ENCODE measurements around the gene FOXS1. TPM values are rescaled to one million over a fixed set of nuclear protein-coding genes. Genes with fewer than 3 reads are reported as not detected.

Gene FOXS1
- polyA plus RNA-seq, 1 of the 3 experiments (the other 2 are of a cell fraction), result 0.99 TPM

DNA sequence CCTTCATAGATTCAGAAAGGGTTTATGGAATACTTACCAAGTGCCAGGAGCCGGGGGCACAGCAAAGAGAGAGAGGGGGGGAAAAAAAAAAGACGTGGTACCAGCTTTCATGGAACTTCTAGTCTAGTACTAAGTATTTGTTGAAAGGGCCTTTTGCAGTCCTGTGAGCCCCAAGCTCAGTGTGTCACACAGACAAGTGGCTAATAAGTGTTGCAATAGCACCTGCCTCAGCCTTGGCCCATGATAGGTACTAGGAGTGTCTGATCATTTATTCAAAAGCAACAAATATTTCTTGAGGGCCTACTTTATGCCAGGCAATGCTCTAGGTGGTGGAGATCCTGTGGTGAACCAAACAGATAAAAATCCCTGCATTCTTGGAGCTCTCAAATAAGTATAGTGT lies 18.3 kb downstream of the FOXS1 start:
- Histone ChIP-seq H3K9ac (no peak overlapping the region), H2AFZ (ENCODE audit: low read depth) (no peak overlapping the region), H3K4me1 (ENCODE audit: control insufficient read depth in 1 of 2, insufficient read depth in 2 of 2, low read depth in 1 of 2, low read length in 1 of 2) (peaks cover 0 to 8% of the 10 kb centered on the region in 2 experiments; a peak in 1 of 4 replicates), H3K4me2 (no peak overlapping the region), H3F3A (replicated peaks; ENCODE audit: insufficient read depth) (peaks cover 4% of the 10 kb centered on the region), H3K27ac (ENCODE audit: low read depth in 2 of 2, low read length in 1 of 2) (no peak overlapping the region), H3K79me2 (ENCODE audit: insufficient read depth) (no peaks in the 10 kb centered on the region), H3K36me3 (replicated peaks in 1 of 2; ENCODE audit: control insufficient read depth in 1 of 2, insufficient read depth in 2 of 2, low read length in 1 of 2) (no peaks in the 10 kb centered on the region), H3K9me2 (no peaks in the 10 kb centered on the region), H3K4me3 (ENCODE audit: low read depth in 2 of 2, low read length in 1 of 2) (no peak overlapping the region), H4K20me1 (ENCODE audit: insufficient read depth) (no peaks in the 10 kb centered on the region), H3K27me3 (ENCODE audit: insufficient read depth) (no peaks in the 10 kb centered on the region), H3K9me3 (no peaks in the 10 kb centered on the region)
- CTCF ChIA-PET, result interaction anchor here (2.4 to 7.6 kb wide), 4 partner anchors 11 to 204 kb away, joined by 8 to 174 read pairs (median 39); partner anchors contain the start of gene FOXS1
- no peak for DNase-seq
- TF ChIP-seq NRF1 (IDR thresholded peaks at IDR 0.05; ENCODE audit: low read depth, low read length) (no peak), FOSL2 (IDR thresholded peaks at IDR 0.05; ENCODE audit: borderline replicate concordance, low read depth) (no peak), TAF1 (IDR thresholded peaks at IDR 0.05; ENCODE audit: borderline replicate concordance, low read depth, low read length) (no peak), SMC3 (IDR thresholded peaks at IDR 0.05; ENCODE audit: low read depth, low read length) (no peak), MEF2A (IDR thresholded peaks at IDR 0.05; ENCODE audit: borderline replicate concordance, low read depth) (no peak), FOXM1 (IDR thresholded peaks at IDR 0.05; ENCODE audit: low read depth) (no peak), POLR2AphosphoS5 (IDR thresholded peaks at IDR 0.05; ENCODE audit: low read depth, low read length) (no peak), GATA2 (CRISPR knock-in tag; IDR thresholded peaks at IDR 0.05) (no peak), TEAD4 (IDR thresholded peaks at IDR 0.05; ENCODE audit: borderline replicate concordance, insufficient read depth) (no peak)
- TF ChIP-seq, protein P1, sequence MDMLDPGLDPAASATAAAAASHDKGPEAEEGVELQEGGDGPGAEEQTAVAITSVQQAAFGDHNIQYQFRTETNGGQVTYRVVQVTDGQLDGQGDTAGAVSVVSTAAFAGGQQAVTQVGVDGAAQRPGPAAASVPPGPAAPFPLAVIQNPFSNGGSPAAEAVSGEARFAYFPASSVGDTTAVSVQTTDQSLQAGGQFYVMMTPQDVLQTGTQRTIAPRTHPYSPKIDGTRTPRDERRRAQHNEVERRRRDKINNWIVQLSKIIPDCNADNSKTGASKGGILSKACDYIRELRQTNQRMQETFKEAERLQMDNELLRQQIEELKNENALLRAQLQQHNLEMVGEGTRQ (IDR thresholded peaks at IDR 0.05; ENCODE audit: borderline replicate concordance, low read depth, low read length), result no peak
- 66% methylated on average over 2 of the region's 2 CpGs for WGBS (ENCODE audit: low lambda C conversion rate)
- POLR2A ChIA-PET, result no interaction called here

DNA sequence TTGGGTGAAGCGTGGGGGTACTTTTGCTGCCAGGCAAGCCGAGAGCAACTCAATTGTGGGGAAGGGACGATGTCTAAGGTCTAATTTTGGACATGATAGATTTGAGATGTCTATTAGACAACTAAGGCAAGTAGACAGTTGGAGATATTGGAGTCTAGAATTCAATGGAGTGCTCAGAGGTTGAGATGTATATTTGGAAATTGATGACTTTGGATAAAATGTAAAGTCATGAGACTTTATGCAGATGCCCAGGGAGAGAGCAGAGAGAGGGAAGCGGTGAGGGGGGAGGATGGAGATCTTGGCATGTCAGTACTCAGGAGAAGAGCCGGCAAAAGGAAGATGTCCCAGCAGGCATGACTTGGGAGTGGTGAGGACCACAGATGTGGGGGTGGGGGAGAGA lies 19.3 kb downstream of the FOXS1 start:
- no peaks in the 10 kb centered on the region for H3K27me3 ChIP-seq (ENCODE audit: insufficient read depth)
- CTCF ChIA-PET, result interaction anchor here (2.4 to 7.6 kb wide), 3 partner anchors 12 to 26 kb away, joined by 8 to 174 read pairs (median 70); partner anchors contain the start of gene FOXS1
- TF ChIP-seq RCOR1 (IDR thresholded peaks at IDR 0.05; ENCODE audit: low read length) (no peak), GATA2 (CRISPR knock-in tag; IDR thresholded peaks at IDR 0.05) (no peak), ELF1 (IDR thresholded peaks at IDR 0.05) (no peak), RFX5 (IDR thresholded peaks at IDR 0.05; ENCODE audit: low read length) (no peak), SIN3A (IDR thresholded peaks at IDR 0.05; ENCODE audit: borderline replicate concordance, low read depth, low read length) (no peak), MXI1 (IDR thresholded peaks at IDR 0.05; ENCODE audit: low read depth, low read length) (no peak), FOSL2 (IDR thresholded peaks at IDR 0.05; ENCODE audit: borderline replicate concordance, low read depth) (no peak), MEF2A (IDR thresholded peaks at IDR 0.05; ENCODE audit: borderline replicate concordance, low read depth) (no peak)
- TF ChIP-seq, protein P2, sequence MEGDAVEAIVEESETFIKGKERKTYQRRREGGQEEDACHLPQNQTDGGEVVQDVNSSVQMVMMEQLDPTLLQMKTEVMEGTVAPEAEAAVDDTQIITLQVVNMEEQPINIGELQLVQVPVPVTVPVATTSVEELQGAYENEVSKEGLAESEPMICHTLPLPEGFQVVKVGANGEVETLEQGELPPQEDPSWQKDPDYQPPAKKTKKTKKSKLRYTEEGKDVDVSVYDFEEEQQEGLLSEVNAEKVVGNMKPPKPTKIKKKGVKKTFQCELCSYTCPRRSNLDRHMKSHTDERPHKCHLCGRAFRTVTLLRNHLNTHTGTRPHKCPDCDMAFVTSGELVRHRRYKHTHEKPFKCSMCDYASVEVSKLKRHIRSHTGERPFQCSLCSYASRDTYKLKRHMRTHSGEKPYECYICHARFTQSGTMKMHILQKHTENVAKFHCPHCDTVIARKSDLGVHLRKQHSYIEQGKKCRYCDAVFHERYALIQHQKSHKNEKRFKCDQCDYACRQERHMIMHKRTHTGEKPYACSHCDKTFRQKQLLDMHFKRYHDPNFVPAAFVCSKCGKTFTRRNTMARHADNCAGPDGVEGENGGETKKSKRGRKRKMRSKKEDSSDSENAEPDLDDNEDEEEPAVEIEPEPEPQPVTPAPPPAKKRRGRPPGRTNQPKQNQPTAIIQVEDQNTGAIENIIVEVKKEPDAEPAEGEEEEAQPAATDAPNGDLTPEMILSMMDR (IDR thresholded peaks at IDR 0.05), result no peak
- TF ChIP-seq, protein P3, sequence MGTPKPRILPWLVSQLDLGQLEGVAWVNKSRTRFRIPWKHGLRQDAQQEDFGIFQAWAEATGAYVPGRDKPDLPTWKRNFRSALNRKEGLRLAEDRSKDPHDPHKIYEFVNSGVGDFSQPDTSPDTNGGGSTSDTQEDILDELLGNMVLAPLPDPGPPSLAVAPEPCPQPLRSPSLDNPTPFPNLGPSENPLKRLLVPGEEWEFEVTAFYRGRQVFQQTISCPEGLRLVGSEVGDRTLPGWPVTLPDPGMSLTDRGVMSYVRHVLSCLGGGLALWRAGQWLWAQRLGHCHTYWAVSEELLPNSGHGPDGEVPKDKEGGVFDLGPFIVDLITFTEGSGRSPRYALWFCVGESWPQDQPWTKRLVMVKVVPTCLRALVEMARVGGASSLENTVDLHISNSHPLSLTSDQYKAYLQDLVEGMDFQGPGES (IDR thresholded peaks at IDR 0.05; ENCODE audit: low read depth, low read length), result no peak
- TF ChIP-seq, protein P1 (IDR thresholded peaks at IDR 0.05; ENCODE audit: borderline replicate concordance, low read depth, low read length), result no peak
- TF ChIP-seq, protein P4, sequence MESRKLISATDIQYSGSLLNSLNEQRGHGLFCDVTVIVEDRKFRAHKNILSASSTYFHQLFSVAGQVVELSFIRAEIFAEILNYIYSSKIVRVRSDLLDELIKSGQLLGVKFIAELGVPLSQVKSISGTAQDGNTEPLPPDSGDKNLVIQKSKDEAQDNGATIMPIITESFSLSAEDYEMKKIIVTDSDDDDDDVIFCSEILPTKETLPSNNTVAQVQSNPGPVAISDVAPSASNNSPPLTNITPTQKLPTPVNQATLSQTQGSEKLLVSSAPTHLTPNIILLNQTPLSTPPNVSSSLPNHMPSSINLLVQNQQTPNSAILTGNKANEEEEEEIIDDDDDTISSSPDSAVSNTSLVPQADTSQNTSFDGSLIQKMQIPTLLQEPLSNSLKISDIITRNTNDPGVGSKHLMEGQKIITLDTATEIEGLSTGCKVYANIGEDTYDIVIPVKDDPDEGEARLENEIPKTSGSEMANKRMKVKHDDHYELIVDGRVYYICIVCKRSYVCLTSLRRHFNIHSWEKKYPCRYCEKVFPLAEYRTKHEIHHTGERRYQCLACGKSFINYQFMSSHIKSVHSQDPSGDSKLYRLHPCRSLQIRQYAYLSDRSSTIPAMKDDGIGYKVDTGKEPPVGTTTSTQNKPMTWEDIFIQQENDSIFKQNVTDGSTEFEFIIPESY (IDR thresholded peaks at IDR 0.05; ENCODE audit: borderline replicate concordance, low read depth), result no peak
- TF ChIP-seq, protein P5, sequence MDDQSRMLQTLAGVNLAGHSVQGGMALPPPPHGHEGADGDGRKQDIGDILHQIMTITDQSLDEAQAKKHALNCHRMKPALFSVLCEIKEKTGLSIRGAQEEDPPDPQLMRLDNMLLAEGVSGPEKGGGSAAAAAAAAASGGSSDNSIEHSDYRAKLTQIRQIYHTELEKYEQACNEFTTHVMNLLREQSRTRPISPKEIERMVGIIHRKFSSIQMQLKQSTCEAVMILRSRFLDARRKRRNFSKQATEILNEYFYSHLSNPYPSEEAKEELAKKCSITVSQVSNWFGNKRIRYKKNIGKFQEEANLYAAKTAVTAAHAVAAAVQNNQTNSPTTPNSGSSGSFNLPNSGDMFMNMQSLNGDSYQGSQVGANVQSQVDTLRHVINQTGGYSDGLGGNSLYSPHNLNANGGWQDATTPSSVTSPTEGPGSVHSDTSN (IDR thresholded peaks at IDR 0.05), result no peak

More for the DNA sequence above, 19.3 kb downstream of the FOXS1 start:
- no peak overlapping the region for H3K4me2 ChIP-seq
- H3K27ac ChIP-seq (ENCODE audit: low read depth in 2 of 2, low read length in 1 of 2), result no peak overlapping the region
- H3K9me3 ChIP-seq, result no peaks in the 10 kb centered on the region
- no peaks in the 10 kb centered on the region for H3K36me3 ChIP-seq (replicated peaks in 1 of 2; ENCODE audit: control insufficient read depth in 1 of 2, insufficient read depth in 2 of 2, low read length in 1 of 2)
- no peak for DNase-seq
- no peak overlapping the region for H3K4me3 ChIP-seq (ENCODE audit: low read depth in 2 of 2, low read length in 1 of 2)
- peaks cover 0 to 8% of the 10 kb centered on the region in 2 experiments; a peak in 1 of 4 replicates for H3K4me1 ChIP-seq (ENCODE audit: control insufficient read depth in 1 of 2, insufficient read depth in 2 of 2, low read depth in 1 of 2, low read length in 1 of 2)
- WGBS (ENCODE audit: low lambda C conversion rate), result 91% methylated on average over 5 of the region's 5 CpGs
- peaks cover 6% of the 10 kb centered on the region for H3F3A ChIP-seq (replicated peaks; ENCODE audit: insufficient read depth)
- H3K9ac ChIP-seq, result no peak overlapping the region
- H4K20me1 ChIP-seq (ENCODE audit: insufficient read depth), result no peaks in the 10 kb centered on the region
- no peaks in the 10 kb centered on the region for H3K79me2 ChIP-seq (ENCODE audit: insufficient read depth)
- POLR2A ChIA-PET, result no interaction called here
- no peak overlapping the region for H2AFZ ChIP-seq (ENCODE audit: low read depth)
- no peaks in the 10 kb centered on the region for H3K9me2 ChIP-seq
